Eye (tissue), 1 donor: Measurements from ENCODE around the gene KCNE1.

Source experiments
- DNase-seq: peaks from one replicate; pipeline ENCODE4 v3.0.0-alpha.2; 2015

Gene KCNE1

GRCh38 chr21:34535886-34536285 is 23.9 kb upstream of the KCNE1 start:
- no peak for DNase-seq

- no peak for DNase-seq
These were observed 22.5 kb upstream of the KCNE1 start for GRCh38 chr21:34534522-34534921.

- no peak for DNase-seq
These were observed 21.9 kb upstream of the KCNE1 start for GRCh38 chr21:34533938-34534337.

- DNase-seq: no peak
These were observed 19.4 kb upstream of the KCNE1 start for GRCh38 chr21:34531399-34531798.

GRCh38 chr21:34530261-34530660 is 18.3 kb upstream of the KCNE1 start:
- DNase-seq: no peak

- DNase-seq: no peak
These were observed 16.1 kb upstream of the KCNE1 start for GRCh38 chr21:34528131-34528561.

GRCh38 chr21:34526618-34527290 is 14.7 kb upstream of the KCNE1 start:
- peak; percentile 87 for DNase-seq

- no peak for DNase-seq
These were observed 14.2 kb upstream of the KCNE1 start for GRCh38 chr21:34526241-34526617.

- DNase-seq: peak; percentile 56
These were observed 12.9 kb upstream of the KCNE1 start for GRCh38 chr21:34524646-34525601.

- DNase-seq: no peak
These were observed 11.1 kb upstream of the KCNE1 start for GRCh38 chr21:34523019-34523555.

GRCh38 chr21:34522284-34522683 is 10.3 kb upstream of the KCNE1 start:
- DNase-seq: no peak

GRCh38 chr21:34521561-34521960 is 9.6 kb upstream of the KCNE1 start:
- no peak for DNase-seq

GRCh38 chr21:34520764-34521508 is 8.9 kb upstream of the KCNE1 start:
- no peak for DNase-seq

- no peak for DNase-seq
These were observed 8.3 kb upstream of the KCNE1 start for GRCh38 chr21:34520281-34520680.

- no peak for DNase-seq
These were observed 7.7 kb upstream of the KCNE1 start for GRCh38 chr21:34519694-34520093.

- DNase-seq: no peak
These were observed 7.0 kb upstream of the KCNE1 start for GRCh38 chr21:34519016-34519415.

GRCh38 chr21:34518301-34518700 is 6.3 kb upstream of the KCNE1 start:
- DNase-seq: no peak

- DNase-seq: no peak
These were observed 5.7 kb upstream of the KCNE1 start for GRCh38 chr21:34517491-34518245.

- DNase-seq: no peak
These were observed 5.0 kb upstream of the KCNE1 start for GRCh38 chr21:34517039-34517438.

- no peak for DNase-seq
These were observed 2.6 kb upstream of the KCNE1 start for GRCh38 chr21:34514576-34515115.

- DNase-seq: no peak
These were observed 1.2 kb upstream of the KCNE1 start for GRCh38 chr21:34513129-34513675.

- no peak for DNase-seq
These were observed 829 bp downstream of the KCNE1 start for GRCh38 chr21:34511181-34511580.
